BLaER1 treated with 17β-estradiol and CSF1 and Interleukin-3, amounts not matched to agents 10 nM and 100 nM (cell line): ENCODE data around the gene OLFM4.

Experiments used
- H3K27ac ChIP-seq, 11 experiments: shearing (Covaris generic); formaldehyde crosslinking; 2 replicates each; pipeline ENCODE4 v1.8.1; 2022
- H3K27me3 ChIP-seq, 11 experiments: shearing (Covaris generic); formaldehyde crosslinking; 2 replicates each; pipeline ENCODE4 v1.8.1; 2022
- H3K36me3 ChIP-seq, 11 experiments: shearing (Covaris generic); formaldehyde crosslinking; 2 replicates each; pipeline ENCODE4 v1.8.1; 2022
- H3K4me1 ChIP-seq, 10 experiments: shearing (Covaris generic); formaldehyde crosslinking; 2 replicates each; pipeline ENCODE4 v1.8.1; 2022
- H3K4me2 ChIP-seq, 11 experiments: shearing (Covaris generic); formaldehyde crosslinking; 2 replicates each; pipeline ENCODE4 v1.8.1; 2022
- H3K4me3 ChIP-seq, 10 experiments: shearing (Covaris generic); formaldehyde crosslinking; 2 replicates each; pipeline ENCODE4 v1.8.1; 2022
- H3K9ac ChIP-seq, 11 experiments: shearing (Covaris generic); formaldehyde crosslinking; 2 replicates each; pipeline ENCODE4 v1.8.1; 2022
- H3K9me3 ChIP-seq, 11 experiments: shearing (Covaris generic); formaldehyde crosslinking; replicated peaks in 1 of 11; 2 replicates each; pipeline ENCODE4 v1.8.1; 2022
- H4K20me1 ChIP-seq, 11 experiments: shearing (Covaris generic); formaldehyde crosslinking; 2 replicates each; pipeline ENCODE4 v1.8.1; 2022
- Cebpa-rat ChIP-seq, 11 experiments: shearing (Covaris generic); IDR thresholded peaks; 2 replicates each; pipeline ENCODE4 v1.8.1; 2022

OLFM4 gene

DNA sequence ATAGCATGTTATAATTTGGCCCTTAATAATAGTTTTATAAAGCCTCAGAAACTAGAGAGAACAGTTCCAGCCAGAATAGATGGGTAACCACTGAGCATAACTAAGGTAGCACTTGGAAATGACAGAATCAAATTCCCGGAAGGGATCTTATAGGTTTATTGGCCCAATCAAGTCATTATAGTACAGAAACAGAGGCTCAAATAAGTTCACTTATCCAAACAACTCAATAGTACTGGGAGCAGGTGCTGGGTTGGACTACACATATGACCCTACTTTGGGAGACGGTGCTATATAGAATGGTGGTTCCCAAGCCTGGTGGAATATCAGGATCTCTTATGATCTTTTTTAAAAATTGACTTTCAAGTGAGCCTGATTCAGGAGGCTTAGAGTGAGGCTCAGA is 32.7 kb upstream of the OLFM4 start:
- no peak overlapping the region for H3K4me2 ChIP-seq
- H3K27me3 ChIP-seq = no peaks in the 10 kb centered on the region
- H3K9ac ChIP-seq = no peak overlapping the region

DNA sequence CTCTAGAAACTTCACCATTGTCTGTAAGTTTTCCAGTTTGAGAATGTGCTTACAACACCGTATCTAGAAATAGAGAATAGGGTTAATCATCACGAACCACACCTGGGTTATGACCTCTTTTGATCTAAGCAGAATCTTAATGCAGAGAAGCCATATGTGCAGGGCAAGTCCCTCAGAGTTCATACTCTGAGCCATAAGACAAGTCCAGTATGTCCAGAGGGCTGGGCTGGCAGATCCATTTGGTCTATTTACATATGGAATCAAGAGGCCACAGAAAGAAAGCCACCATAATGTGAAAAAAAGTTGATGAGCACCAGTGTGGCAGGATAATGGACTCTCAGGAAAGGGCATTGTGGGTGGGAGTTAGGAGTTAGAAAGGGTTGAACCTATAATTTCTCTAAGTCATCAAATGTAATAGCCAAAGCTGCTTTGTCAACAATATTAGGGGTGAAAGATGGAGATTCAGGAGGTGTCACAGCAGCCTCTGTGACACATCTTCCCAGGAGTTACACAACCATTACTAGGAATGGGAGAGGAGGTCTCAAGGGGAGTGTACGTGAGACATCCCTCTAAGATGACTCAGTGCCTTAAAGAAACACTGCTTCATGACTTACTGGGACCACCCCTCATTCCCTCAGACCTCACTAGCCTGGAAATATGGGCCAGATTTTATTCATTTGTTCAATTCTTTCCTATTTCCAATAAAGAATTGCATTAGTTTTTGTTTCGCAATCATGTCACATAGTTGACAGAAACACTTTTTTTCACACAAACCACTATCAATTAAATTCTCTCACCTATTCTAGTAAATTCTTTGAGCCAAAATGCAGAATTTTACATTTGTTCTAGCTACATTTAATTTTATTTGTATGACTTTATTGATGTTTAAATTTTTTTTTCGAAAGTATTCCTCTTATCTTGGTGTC is 30.4 kb upstream of the OLFM4 start:
- 0 out of 22 replicates have a peak, but pooled peaks of 1 of the 11 experiments have one; percentile 21 for TF ChIP-seq Cebpa-rat (IDR thresholded peaks at IDR 0.05)
- Histone ChIP-seq H4K20me1 (no peaks in the 10 kb centered on the region), H3K27ac (no peak overlapping the region), H3K4me2 (no peak overlapping the region), H3K4me1 (peaks cover 0 to 8% (median 6%) of the 10 kb centered on the region in 10 experiments; a peak in 6 of 20 replicates), H3K4me3 (no peak overlapping the region), H3K27me3 (no peaks in the 10 kb centered on the region), H3K36me3 (no peaks in the 10 kb centered on the region), H3K9ac (no peak overlapping the region), H3K9me3 (peaks cover 0 to 14% (median 10%) of the 10 kb centered on the region in 11 experiments; a peak in 10 of 22 replicates)

More for the DNA sequence above, 32.7 kb upstream of the OLFM4 start:
- Histone ChIP-seq H3K4me1 (peaks cover 0 to 8% (median 6%) of the 10 kb centered on the region in 10 experiments; a peak in 6 of 20 replicates), H3K27ac (no peak overlapping the region), H3K36me3 (no peaks in the 10 kb centered on the region), H3K9me3 (peaks cover 0 to 14% (median 10%) of the 10 kb centered on the region in 11 experiments; a peak in 10 of 22 replicates), H3K4me3 (no peak overlapping the region), H4K20me1 (no peaks in the 10 kb centered on the region)
- no peak for TF ChIP-seq Cebpa-rat (IDR thresholded peaks at IDR 0.05)

DNA sequence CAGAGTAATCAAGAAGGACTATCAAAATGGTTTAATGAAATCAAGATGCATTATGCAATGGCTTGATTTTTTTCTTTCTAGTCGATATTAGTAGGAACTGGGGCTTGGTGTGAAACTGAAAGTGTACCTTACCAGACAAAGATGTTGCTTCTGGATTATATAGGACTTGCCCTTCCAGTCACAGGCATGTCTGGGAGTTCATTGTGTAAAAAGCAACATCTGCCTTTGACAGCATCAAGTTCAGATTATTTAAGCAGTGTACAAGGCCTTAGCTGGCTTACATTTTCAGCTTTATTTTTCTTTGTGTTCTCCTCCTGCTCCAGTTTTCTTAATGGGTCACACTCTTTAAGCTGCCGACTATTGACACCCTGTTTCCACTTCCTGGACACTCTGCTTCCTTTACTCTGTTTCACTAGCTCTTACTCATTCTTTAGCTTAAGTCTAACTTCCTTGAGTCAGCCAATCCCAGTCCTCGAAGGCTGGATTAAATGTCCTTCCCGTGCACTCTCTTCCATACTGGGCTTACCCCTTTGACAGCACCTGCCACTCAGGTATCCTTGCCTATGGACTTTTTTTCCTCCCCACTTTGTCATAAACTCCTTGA is 29.4 kb upstream of the OLFM4 start:
- Histone ChIP-seq H3K4me1 (peaks cover 0 to 8% (median 6%) of the 10 kb centered on the region in 10 experiments; a peak in 6 of 20 replicates), H3K36me3 (no peaks in the 10 kb centered on the region), H4K20me1 (no peaks in the 10 kb centered on the region), H3K27ac (no peak overlapping the region), H3K9ac (no peak overlapping the region), H3K9me3 (peaks cover 0 to 14% (median 10%) of the 10 kb centered on the region in 11 experiments; a peak in 10 of 22 replicates), H3K4me2 (peak overlapping the region in 3 of 11 experiments; percentile 12 to 17 (median 16); a peak in 2 of 22 replicates), H3K27me3 (no peaks in the 10 kb centered on the region), H3K4me3 (no peak overlapping the region)
- no peak for TF ChIP-seq Cebpa-rat (IDR thresholded peaks at IDR 0.05)

DNA sequence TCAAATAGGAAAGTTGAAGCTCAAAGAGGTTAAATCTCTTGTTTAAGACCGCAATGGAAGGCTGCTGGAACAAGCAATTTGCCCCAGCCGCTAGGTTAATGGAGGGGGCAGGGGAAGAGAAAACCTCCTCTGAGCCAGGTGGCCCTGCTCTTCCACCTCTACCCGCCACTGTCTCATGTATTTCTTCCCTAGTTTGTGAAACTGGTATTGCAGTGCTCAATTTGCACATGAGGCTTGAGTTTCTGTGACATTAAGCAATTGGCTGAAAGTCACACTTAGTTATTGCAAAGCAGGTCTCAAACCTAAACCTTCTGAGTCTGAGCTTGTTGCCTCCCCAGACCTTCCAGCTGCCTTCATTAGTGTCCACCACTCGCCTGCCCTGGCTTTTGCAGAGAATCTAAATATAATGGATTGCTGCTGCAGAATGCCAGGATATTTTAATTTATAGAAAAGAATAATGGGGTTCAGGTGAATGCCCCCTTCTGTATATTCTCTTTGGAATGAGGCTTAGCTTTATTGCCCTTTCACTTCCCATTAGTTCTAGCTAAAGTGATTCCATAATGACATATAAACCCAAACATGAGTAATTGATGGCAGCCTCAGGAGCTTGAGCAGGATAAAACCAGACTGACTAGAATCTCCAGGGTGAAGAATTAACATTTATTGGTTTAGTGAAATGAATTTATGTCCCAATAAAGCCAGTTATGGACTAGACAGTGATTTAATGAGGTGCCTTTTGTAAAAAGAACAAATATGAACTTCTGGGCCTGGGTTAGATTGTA is 27.0 kb upstream of the OLFM4 start:
- peaks cover 0 to 14% (median 10%) of the 10 kb centered on the region in 11 experiments; a peak in 10 of 22 replicates for H3K9me3 ChIP-seq

DNA sequence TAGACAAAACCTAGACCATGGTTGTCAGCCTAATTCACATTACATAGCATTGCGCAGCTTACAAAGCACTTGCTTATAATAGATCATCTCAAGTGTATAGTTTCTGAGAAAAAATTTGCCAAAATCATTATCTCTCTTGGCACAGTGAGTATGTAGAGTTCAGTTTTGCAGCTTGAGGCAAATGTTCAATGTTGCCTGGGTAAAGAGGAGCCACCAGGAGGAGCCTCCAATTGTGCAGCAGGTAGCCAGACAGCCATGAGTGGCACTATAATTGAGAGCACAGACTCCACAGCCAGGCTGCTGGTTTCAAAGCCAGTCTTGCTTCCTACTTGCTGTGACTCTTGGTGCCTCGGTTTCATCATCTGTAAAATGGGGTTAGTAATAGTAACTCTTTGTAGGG is 24.0 kb upstream of the OLFM4 start:
- no peaks in the 10 kb centered on the region for H3K36me3 ChIP-seq
- peaks cover 7 to 17% (median 15%) of the 10 kb centered on the region in 10 experiments for H3K4me1 ChIP-seq
- H3K9ac ChIP-seq = no peak overlapping the region
- no peak for TF ChIP-seq Cebpa-rat (IDR thresholded peaks at IDR 0.05)
- no peak overlapping the region for H3K27ac ChIP-seq
- no peak overlapping the region for H3K4me3 ChIP-seq
- H3K9me3 ChIP-seq = peaks cover 0 to 14% (median 10%) of the 10 kb centered on the region in 11 experiments; a peak in 10 of 22 replicates
- H3K27me3 ChIP-seq = no peaks in the 10 kb centered on the region
- no peaks in the 10 kb centered on the region for H4K20me1 ChIP-seq
- no peak overlapping the region for H3K4me2 ChIP-seq

More for the DNA sequence above, 27.0 kb upstream of the OLFM4 start:
- Histone ChIP-seq H3K4me2 (no peak overlapping the region), H3K4me1 (peaks cover 0 to 7% (median 0%) of the 10 kb centered on the region in 10 experiments; a peak in 2 of 20 replicates), H4K20me1 (no peaks in the 10 kb centered on the region), H3K27ac (no peak overlapping the region), H3K9ac (no peak overlapping the region), H3K36me3 (no peaks in the 10 kb centered on the region), H3K4me3 (no peak overlapping the region), H3K27me3 (no peaks in the 10 kb centered on the region)
- no peak for TF ChIP-seq Cebpa-rat (IDR thresholded peaks at IDR 0.05)

DNA sequence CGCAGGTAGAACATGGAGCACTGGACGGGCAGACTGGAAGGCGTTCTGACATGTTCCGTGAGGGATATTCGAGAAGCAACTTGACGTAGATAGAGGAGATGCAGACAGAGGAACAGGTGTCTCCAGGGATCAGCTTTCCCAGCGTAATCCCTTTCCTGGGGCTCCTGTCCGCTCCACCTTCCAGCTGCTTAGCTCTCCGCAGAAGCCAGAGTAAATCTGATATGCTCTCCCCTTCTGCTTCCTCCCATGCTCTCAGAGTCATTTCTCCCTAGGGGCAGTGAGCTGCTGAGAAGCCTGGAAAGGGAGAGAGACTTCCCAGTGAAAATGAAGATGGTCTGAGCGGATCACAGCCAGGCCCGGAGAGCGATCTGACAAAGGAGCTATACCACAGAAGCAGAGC is 23.0 kb upstream of the OLFM4 start:
- TF ChIP-seq Cebpa-rat (IDR thresholded peaks at IDR 0.05) = no peak
- Histone ChIP-seq H3K4me3 (no peak overlapping the region), H3K36me3 (no peaks in the 10 kb centered on the region), H4K20me1 (0 out of 22 replicates have a peak, but pooled peaks cover 0 to 4% (median 0%) of the 10 kb centered on the region in 11 experiments), H3K4me2 (no peak overlapping the region), H3K9me3 (peaks cover 0 to 4% (median 2%) of the 10 kb centered on the region in 11 experiments; a peak in 5 of 22 replicates), H3K9ac (no peak overlapping the region), H3K27me3 (no peaks in the 10 kb centered on the region), H3K27ac (no peak overlapping the region), H3K4me1 (peaks cover 6 to 17% (median 15%) of the 10 kb centered on the region in 10 experiments)

DNA sequence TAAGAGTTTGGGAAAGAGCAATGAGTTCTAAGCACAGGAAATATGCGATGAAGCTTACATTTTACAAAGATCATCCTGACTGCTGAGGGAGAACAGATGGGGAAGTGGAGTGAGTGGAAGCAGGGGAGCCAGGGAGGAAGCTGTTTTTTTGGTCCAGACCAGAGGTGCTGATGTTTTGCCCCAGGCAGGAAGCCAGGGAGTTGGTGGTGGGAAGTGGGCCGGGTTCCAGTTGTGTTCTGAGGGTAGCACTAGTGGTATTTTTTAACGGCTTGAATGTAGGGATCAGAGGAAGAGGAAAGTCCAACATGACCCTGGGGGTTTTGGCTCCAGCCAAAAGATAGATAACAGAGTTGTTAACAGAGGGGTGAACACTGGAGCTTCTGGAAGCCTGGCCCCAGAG is 20.7 kb upstream of the OLFM4 start:
- Histone ChIP-seq H3K4me1 (peaks cover 7 to 27% (median 20%) of the 10 kb centered on the region in 10 experiments), H3K9me3 (no peaks in the 10 kb centered on the region), H3K27ac (no peak overlapping the region), H3K4me3 (no peak overlapping the region), H3K27me3 (no peaks in the 10 kb centered on the region), H4K20me1 (0 out of 22 replicates have a peak, but pooled peaks cover 0 to 4% (median 0%) of the 10 kb centered on the region in 11 experiments), H3K4me2 (peak overlapping the region; percentile 1 to 75 (median 54); a peak in 18 of 22 replicates), H3K36me3 (no peaks in the 10 kb centered on the region), H3K9ac (no peak overlapping the region)
- TF ChIP-seq Cebpa-rat (IDR thresholded peaks at IDR 0.05) = no peak

DNA sequence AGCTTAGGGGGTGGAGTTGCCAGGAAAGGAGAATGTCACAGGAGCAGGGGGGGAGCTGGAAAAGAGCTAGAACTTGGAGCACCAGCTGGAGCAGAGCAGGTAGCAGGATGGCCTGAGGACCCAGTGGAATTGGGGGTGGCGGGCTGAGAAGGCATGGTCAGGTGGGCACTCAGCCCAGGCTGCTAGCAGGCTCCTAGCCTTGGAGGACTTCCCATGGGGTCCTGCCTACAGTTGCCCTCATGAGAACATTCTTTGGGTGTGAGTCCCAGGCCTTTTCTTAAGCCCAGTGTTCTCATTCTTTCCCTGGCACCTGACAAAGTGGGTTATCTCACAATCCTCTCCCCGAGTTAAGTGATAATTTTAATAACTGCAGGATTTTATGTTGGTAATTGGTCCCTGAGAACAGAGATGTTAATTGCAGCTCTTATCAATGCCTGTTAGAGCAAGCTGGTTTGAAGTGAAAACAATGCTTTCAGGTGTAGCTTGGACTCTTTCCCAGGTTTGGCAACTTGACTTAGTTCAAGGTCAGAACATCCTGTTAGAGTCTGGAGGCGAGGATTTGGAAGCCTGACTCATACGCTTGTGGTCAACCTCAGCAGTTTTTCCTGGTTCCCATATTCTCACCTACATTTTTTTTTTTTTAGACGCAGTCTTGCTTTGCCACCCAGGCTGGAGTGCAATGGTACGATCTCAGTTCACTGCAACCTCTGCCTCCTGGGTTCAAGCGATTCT is 18.1 kb upstream of the OLFM4 start:
- Histone ChIP-seq H3K4me1 (peaks cover 7 to 33% (median 21%) of the 10 kb centered on the region in 10 experiments), H3K9me3 (no peaks in the 10 kb centered on the region), H3K27me3 (no peaks in the 10 kb centered on the region), H3K4me2 (peak overlapping the region in 4 of 11 experiments; percentile 10 to 42 (median 12); a peak in 5 of 22 replicates), H3K9ac (no peak overlapping the region), H4K20me1 (0 out of 22 replicates have a peak, but pooled peaks cover 0 to 4% (median 0%) of the 10 kb centered on the region in 11 experiments), H3K27ac (no peak overlapping the region), H3K4me3 (no peak overlapping the region), H3K36me3 (no peaks in the 10 kb centered on the region)
- no peak for TF ChIP-seq Cebpa-rat (IDR thresholded peaks at IDR 0.05)
